Mucosa of descending colon (tissue), 3 donors: ENCODE data around the gene GABRR2. TPM values are rescaled to one million over a fixed set of nuclear protein-coding genes. Genes with fewer than 3 reads are reported as not detected.
"Not testable (repeated sequence)": the region's sequence is repeated elsewhere in the genome, so short reads cannot be mapped to it uniquely, and the experiment has no call there.

Source experiments
- ATAC-seq: fragments of 200-7000 bp; cut with Tn5 transposase; one replicate; pipeline ENCODE4 v1.9.1; 2020; ENCODE audit warnings: mild to moderate bottlenecking, moderate library complexity
- DNase-seq, 3 donors: peaks; one replicate each; pipeline ENCODE4 v3.0.0-alpha.2; 2020
- H3K36me3 ChIP-seq: fragments of 200-600 bp; one replicate; pipeline ENCODE4 v1.8.0; 2021; ENCODE audit warnings: low read depth, mild to moderate bottlenecking
- H3K4me1 ChIP-seq: fragments of 200-600 bp; one replicate; pipeline ENCODE4 v1.8.0; 2021; ENCODE audit warnings: low read depth, mild to moderate bottlenecking
- H3K4me3 ChIP-seq: fragments of 200-600 bp; one replicate; pipeline ENCODE4 v1.8.0; 2021; ENCODE audit warnings: mild to moderate bottlenecking
- H3K9me3 ChIP-seq: fragments of 200-600 bp; one replicate; pipeline ENCODE4 v1.8.0; 2021; ENCODE audit warnings: mild to moderate bottlenecking
- intact Hi-C, 2 donors: fragments of 100-400 bp; cut with DNase I in 1 of 2; cut with micrococcal nuclease in 1 of 2; formaldehyde crosslinking; loops; one replicate each; pipeline versions ENCODE4 v1.11.0 to v1.11.1; 2022; cut with DNase I, micrococcal nuclease
- total RNA-seq, 3 donors: library from RNA; stranded (reverse); fragmentation: NEBNext Ultra II Directional in 2 of 3; extraction: Animal tissue kit (Norgen Biotek cat#: 25700) in 2 of 3; gene quantifications; one replicate each; pipeline versions ENCODE4 v1.2.1 to v1.2.4, GENCODE V29; 2021 to 2023
- TF ChIP-seq, protein P1 (sequence below): fragments of 200-600 bp; IDR thresholded peaks from one replicate; pipeline ENCODE4 v1.8.0; 2022; ENCODE audit warnings: antibody characterized with exemption, mild to moderate bottlenecking
- donor health status: DM: no; HTN: no; CAD: no; lungs with moderate emphysema.
- donor health status: DM: no; HTN: no; CAD: no.
- donor health status: DM: no; HTN: yes; CAD: no.

The GABRR2 gene
- total RNA-seq, 3 donors from 2014 or later: 0.63 to 2.4 (median 0.72) TPM

DNA sequence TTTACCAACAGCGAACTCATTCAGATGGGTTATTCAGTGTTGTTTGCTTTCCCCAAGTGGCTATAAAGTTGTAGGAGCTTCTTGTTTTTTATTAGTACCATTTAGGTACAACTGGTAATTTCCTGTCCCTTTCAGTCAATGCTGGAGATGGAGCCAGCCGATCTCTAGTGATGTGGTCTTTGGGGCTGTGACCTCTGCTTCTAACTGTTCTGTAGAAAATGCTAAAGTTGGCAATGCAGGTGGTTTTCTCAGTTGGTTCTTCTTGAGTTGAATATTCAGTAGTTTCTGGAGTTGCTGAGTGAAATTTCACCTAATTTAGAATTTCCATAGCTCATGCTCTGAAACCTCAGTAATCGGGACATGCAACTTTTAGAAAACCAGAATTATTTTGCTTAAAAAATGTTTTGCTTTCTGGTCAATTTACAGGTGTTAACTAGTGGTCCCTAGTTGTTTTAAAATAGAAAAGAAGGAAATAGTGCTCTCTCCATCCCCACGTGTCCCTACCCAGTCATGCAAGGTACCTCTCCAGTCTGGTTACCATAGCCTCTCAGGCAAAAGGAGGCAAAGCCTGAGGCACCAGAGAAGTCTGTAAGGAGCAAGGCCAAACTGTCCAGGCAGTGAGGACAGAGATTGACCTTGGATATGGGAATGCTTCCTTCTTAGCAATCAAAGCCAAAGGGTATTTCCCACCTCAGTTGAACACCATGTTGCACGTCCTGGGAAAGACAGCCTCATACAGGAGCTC, 70.7 kb downstream of the GABRR2 start:
- ATAC-seq (no peak), DNase-seq (no peak)
- Histone ChIP-seq H3K9me3 (no peaks in the 10 kb centered on the region), H3K36me3 (no peaks in the 10 kb centered on the region), H3K4me3 (no peak overlapping the region), H3K4me1 (no peaks in the 10 kb centered on the region)
- TF ChIP-seq, protein P1, sequence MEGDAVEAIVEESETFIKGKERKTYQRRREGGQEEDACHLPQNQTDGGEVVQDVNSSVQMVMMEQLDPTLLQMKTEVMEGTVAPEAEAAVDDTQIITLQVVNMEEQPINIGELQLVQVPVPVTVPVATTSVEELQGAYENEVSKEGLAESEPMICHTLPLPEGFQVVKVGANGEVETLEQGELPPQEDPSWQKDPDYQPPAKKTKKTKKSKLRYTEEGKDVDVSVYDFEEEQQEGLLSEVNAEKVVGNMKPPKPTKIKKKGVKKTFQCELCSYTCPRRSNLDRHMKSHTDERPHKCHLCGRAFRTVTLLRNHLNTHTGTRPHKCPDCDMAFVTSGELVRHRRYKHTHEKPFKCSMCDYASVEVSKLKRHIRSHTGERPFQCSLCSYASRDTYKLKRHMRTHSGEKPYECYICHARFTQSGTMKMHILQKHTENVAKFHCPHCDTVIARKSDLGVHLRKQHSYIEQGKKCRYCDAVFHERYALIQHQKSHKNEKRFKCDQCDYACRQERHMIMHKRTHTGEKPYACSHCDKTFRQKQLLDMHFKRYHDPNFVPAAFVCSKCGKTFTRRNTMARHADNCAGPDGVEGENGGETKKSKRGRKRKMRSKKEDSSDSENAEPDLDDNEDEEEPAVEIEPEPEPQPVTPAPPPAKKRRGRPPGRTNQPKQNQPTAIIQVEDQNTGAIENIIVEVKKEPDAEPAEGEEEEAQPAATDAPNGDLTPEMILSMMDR: no peak
- intact Hi-C loops: loop anchor here (5.0 to 10.0 kb wide), 3 partner anchors 122 to 262 kb away; no protein-coding TSS in a partner anchor

DNA sequence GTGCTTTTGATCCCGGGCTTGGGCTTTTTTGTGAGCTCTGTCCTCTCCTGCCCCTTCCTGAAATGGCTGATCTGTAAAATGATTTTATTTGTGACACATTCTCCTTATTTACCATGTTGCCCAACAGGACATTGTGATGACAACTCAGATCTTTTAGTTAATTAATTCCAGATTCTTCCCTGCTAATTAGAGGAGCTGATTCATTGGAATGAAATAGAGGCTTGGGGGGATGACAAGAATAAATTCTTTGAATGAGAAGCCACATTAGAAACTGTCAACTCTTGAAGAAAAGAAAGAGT, 71.8 kb downstream of the GABRR2 start:
- H3K9me3 ChIP-seq: no peaks in the 10 kb centered on the region
- intact Hi-C loops: loop anchor here (5.0 to 10.0 kb wide), 3 partner anchors 121 to 261 kb away; no protein-coding TSS in a partner anchor
- ATAC-seq (no peak), DNase-seq (no peak)
- H3K4me3 ChIP-seq: no peak overlapping the region
- no peaks in the 10 kb centered on the region for H3K36me3 ChIP-seq
- no peaks in the 10 kb centered on the region for H3K4me1 ChIP-seq
- TF ChIP-seq, protein P1: no peak

DNA sequence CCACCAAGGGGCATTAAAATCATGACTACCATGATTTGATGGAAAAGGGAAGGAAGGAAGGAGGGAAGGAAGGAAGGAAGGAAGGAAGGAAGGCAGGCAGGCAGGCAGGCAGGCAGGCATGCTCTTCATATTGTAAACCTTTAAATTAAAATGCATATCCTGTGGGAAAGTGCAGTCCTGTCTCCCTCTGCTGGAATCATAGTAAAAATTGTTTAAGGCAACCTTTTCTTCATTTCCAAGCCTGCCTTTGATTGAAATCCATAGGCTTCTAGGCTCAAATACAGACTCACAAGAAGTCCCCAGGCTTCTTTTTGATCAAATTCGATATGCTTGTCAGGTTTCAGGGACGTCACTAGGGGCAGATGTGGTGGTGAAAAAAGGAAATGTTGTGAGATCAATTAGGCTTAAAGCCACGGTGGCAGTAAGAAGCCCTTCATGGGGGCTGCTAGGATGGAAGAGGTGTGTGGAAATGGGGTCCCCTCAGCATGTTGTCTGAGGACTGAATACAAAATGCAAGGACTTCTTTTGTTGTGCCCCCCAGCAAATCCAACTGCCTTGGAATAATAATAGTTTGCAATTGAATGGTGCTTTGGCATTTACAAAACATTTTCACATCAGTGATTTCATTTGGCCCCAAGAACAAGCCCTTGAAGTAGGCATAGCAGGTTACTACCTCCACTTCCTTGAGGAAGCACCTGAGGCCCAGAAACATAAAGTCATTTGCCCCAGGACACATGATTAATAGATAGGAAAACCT, 72.3 kb downstream of the GABRR2 start:
- Histone ChIP-seq H3K4me1 (no peaks in the 10 kb centered on the region), H3K9me3 (no peaks in the 10 kb centered on the region), H3K4me3 (no peak overlapping the region), H3K36me3 (no peaks in the 10 kb centered on the region)
- TF ChIP-seq, protein P1: no peak
- DNase-seq: no peak
- peak; percentile 63 for ATAC-seq
- intact Hi-C loops: loop anchor here (5.0 to 10.0 kb wide), 3 partner anchors 120 to 260 kb away; no protein-coding TSS in a partner anchor

DNA sequence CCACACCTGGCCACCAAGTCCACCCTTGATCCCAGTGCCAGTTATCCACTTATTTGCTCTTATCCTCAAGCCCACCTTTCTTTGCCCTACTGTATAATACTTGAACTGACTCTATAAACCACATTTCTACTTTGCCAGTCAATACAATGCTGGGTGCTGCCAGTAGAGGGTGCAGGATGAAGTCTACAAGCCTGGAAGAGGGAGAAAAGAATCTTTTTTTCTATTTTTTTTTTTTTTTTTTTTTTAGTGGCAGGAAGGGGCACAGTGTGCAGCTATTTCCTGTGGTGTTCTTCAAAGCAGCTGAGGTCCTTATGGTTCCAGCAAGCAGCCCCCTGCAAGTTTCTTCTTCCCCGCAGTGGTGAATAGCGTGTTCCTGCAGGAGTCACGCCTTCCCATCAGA, 75.8 kb downstream of the GABRR2 start:
- peak in 1 of 3 donors; percentile 25 for DNase-seq
- intact Hi-C loops: no loop called here

DNA sequence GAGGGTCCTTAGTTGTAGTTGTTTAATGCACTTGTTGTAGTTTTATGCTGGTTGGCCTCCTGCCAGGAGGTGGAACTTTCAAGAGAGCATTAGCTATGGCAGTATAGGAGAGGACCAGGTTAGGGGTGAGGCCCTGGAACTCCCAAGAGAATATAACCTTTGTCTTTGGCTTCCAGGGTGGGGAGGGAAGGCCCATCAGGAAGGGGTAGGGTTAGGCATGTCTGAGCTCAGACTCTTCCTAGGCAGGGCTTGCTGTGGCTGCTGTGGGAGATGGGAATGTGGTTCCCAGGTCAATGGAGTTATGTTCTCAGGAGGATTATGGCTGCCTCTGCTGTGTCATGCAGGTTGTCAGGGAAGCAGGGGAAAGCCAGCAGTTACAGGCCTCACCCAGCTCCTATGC, 77.9 kb downstream of the GABRR2 start:
- ATAC-seq: peak; percentile 57
- H3K4me3 ChIP-seq: no peak overlapping the region
- H3K36me3 ChIP-seq: no peaks in the 10 kb centered on the region
- no peaks in the 10 kb centered on the region for H3K4me1 ChIP-seq
- intact Hi-C loops: no loop called here
- TF ChIP-seq, protein P1: no peak
- H3K9me3 ChIP-seq: peaks cover 12% of the 10 kb centered on the region
- no peak for DNase-seq

More for the DNA sequence above, 75.8 kb downstream of the GABRR2 start:
- peaks cover 12% of the 10 kb centered on the region for H3K9me3 ChIP-seq
- no peaks in the 10 kb centered on the region for H3K36me3 ChIP-seq
- TF ChIP-seq, protein P1: no peak
- H3K4me1 ChIP-seq: no peaks in the 10 kb centered on the region
- ATAC-seq: no peak
- H3K4me3 ChIP-seq: no peak overlapping the region

DNA sequence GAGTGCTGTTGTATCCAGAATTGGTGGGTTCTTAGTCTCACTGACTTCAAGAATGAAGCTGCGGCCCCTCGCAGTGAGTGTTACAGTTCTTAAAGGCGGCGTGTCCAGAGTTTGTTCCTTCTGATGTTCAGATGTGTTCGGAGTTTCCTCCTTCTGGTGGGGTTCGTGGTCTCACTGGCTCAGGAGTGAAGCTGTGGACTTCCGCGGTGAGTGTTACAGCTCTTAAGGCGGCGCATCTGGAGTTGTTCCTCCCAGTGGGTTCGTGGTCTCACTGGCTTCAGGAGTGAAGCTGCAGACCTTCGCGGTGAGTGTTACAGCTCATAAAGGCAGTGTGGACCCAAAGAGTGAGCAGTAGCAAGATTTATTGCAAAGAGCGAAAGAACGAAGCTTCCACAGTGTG, 81.5 kb downstream of the GABRR2 start:
- H3K4me1 ChIP-seq, DNase-seq, H3K4me3 ChIP-seq, ATAC-seq, intact Hi-C loops, H3K36me3 ChIP-seq: not testable (repeated sequence)
- H3K9me3 ChIP-seq: peaks cover 12% of the 10 kb centered on the region
